ENCODE measurements around the gene ARSJ. TPM values are rescaled to one million over a fixed set of nuclear protein-coding genes. Genes with fewer than 3 reads are reported as not detected.

Gene ARSJ
- total and polyA plus RNA-seq, 5 donors: 1.8 to 8.7 (median 5.2) TPM

DNA sequence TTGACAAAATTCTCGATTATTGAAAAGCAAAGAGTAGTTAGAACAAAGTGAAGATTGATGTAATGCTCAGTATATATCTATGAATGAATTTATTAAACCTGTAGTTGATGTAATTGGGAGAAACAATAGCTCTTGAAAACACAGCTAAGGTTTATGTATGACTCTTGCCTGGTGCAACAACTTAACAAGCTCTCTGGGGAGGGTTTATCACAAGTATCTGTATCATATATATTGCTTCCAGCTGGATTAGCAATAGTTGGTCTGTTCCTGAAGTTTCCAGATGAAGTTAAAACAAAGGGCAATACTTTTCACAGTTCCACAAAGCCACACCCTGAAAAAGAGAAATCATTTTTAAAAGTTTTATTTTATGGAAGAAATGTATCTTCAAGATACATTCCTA is 91.4 kb downstream of the ARSJ start:
- Histone ChIP-seq H3K27me3 (ENCODE audit: control insufficient read depth, insufficient read depth) (no peaks in the 10 kb centered on the region), H3K4me1 (ENCODE audit: control insufficient read depth, insufficient read depth, low read length) (no peaks in the 10 kb centered on the region), H3K9me3 (ENCODE audit: control insufficient read depth, low read length) (no peaks in the 10 kb centered on the region), H3K27ac (ENCODE audit: low read length) (no peak overlapping the region), H3K4me3 (ENCODE audit: low read length) (no peak overlapping the region)
- ATAC-seq: no peak
- DNase-seq: no peak
- intact Hi-C loops (cut with DNase I): loop anchor here in 1 of 4 donors (10.0 kb wide), 1 partner anchor 113 kb away; no protein-coding TSS in a partner anchor
- WGBS: 74% methylated on average over 1 of the region's 1 CpG

DNA sequence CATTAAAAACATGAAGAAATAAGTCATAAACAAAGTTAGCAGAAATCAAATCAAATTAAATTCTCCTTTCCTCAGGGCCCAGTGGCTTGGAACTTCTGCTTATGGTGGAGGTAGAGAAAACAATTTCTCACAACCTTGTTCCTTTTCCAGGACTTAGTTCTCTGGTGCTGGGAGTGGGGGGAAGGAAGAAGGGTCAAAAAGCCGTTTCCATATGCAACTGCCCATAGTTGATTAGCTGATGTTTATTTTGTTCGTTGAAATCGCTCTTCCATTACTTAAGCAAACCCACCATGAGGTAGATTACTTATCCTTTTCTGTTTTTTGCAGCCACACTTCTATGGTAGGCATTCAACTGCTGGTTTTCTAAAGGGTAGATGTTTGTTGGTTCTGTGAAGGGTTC is 94.2 kb downstream of the ARSJ start:
- Histone ChIP-seq H3K27ac (ENCODE audit: low read length) (no peak overlapping the region), H3K27me3 (ENCODE audit: control insufficient read depth, insufficient read depth) (no peaks in the 10 kb centered on the region), H3K9me3 (ENCODE audit: control insufficient read depth, low read length) (no peaks in the 10 kb centered on the region), H3K4me3 (ENCODE audit: low read length) (no peak overlapping the region), H3K4me1 (ENCODE audit: control insufficient read depth, insufficient read depth, low read length) (no peaks in the 10 kb centered on the region)
- DNase-seq (no peak), ATAC-seq (no peak)
- intact Hi-C loops (cut with DNase I): loop anchor here in 1 of 4 donors (10.0 kb wide), 1 partner anchor 110 kb away; no protein-coding TSS in a partner anchor
- WGBS: 75% methylated on average over 3 of the region's 3 CpGs

DNA sequence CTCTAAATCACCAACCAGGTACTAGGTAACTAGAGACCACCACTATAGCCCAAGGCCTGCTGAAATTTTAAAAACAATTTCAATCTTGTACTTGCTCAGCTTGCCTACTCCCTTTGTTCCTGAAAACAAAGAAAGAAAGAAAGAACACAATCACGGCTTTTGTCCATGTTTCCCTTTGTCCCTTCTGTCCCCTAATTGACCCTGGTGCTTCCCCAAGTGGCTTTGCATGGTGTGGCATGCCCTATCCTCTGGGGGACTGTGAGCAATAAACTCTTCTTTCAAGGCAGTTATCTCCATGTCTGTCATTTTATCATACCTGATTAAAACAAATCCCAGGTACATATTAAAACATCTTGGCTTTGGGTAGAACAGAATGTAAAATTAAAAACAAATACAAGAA is 94.8 kb downstream of the ARSJ start:
- Histone ChIP-seq H3K4me1 (ENCODE audit: control insufficient read depth, insufficient read depth, low read length) (no peaks in the 10 kb centered on the region), H3K27me3 (ENCODE audit: control insufficient read depth, insufficient read depth) (no peaks in the 10 kb centered on the region), H3K4me3 (ENCODE audit: low read length) (no peak overlapping the region), H3K9me3 (ENCODE audit: control insufficient read depth, low read length) (no peaks in the 10 kb centered on the region), H3K27ac (ENCODE audit: low read length) (no peak overlapping the region)
- WGBS: 75% methylated on average over 1 of the region's 1 CpG
- intact Hi-C loops (cut with DNase I): loop anchor here in 1 of 4 donors (10.0 kb wide), 1 partner anchor 110 kb away; no protein-coding TSS in a partner anchor
- ATAC-seq: no peak
- DNase-seq: no peak

DNA sequence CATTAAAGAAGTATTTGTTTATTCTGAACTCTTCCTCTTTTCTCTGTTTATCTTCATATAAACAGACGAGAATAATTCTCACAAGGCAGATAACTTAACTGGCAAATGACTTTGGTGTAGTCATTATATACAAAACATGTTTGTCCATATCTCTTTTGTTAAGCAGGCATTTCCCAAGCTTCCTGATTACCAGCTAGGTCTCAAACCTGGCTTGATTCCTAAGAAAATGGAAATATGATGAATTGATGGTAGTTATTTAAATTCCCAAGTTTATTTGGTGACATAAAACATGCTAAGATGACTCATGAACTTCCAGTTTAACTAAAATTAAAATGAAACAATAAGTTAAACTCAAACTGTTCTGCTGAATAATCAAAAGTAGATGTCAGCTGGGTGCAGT is 96.8 kb downstream of the ARSJ start:
- Histone ChIP-seq H3K9me3 (ENCODE audit: control insufficient read depth, low read length) (no peaks in the 10 kb centered on the region), H3K4me3 (ENCODE audit: low read length) (no peak overlapping the region), H3K27ac (ENCODE audit: low read length) (no peak overlapping the region), H3K27me3 (ENCODE audit: control insufficient read depth, insufficient read depth) (no peaks in the 10 kb centered on the region), H3K4me1 (ENCODE audit: control insufficient read depth, insufficient read depth, low read length) (no peaks in the 10 kb centered on the region)
- intact Hi-C loops (cut with DNase I): loop anchor here in 1 of 4 donors (10.0 kb wide), 1 partner anchor 108 kb away; no protein-coding TSS in a partner anchor
- ATAC-seq (no peak), DNase-seq (no peak)
- WGBS: 45% methylated on average over 1 of the region's 1 CpG

DNA sequence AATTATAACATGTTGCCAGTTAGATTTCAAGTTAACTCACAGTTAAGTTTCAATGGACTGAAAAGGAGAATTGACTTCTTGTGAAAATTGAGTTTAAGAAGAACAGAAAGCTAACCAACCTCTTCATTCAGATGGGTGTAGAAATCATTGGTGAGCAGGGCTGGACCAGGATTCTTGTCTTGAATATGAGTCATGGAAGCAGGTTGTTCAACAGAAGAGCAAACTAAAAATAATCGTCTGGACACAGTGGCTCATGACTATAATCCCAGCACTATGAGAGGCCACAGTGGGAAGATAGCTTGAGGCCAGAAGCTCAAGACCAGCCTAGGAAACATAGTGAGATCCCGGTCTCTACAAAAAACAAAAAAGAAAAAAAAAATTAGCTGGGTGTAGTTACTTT is 98.2 kb downstream of the ARSJ start:
- no peaks in the 10 kb centered on the region for H3K4me1 ChIP-seq (ENCODE audit: control insufficient read depth, insufficient read depth, low read length)
- ATAC-seq: peak in 1 of 2 donors; percentile 33
- H3K9me3 ChIP-seq (ENCODE audit: control insufficient read depth, low read length): no peaks in the 10 kb centered on the region
- H3K4me3 ChIP-seq (ENCODE audit: low read length): no peak overlapping the region
- WGBS: 69% methylated on average over 2 of the region's 2 CpGs
- no peak overlapping the region for H3K27ac ChIP-seq (ENCODE audit: low read length)
- DNase-seq: no peak
- H3K27me3 ChIP-seq (ENCODE audit: control insufficient read depth, insufficient read depth): no peaks in the 10 kb centered on the region
- intact Hi-C loops (cut with DNase I): loop anchor here in 1 of 4 donors (10.0 kb wide), 1 partner anchor 106 kb away; no protein-coding TSS in a partner anchor

DNA sequence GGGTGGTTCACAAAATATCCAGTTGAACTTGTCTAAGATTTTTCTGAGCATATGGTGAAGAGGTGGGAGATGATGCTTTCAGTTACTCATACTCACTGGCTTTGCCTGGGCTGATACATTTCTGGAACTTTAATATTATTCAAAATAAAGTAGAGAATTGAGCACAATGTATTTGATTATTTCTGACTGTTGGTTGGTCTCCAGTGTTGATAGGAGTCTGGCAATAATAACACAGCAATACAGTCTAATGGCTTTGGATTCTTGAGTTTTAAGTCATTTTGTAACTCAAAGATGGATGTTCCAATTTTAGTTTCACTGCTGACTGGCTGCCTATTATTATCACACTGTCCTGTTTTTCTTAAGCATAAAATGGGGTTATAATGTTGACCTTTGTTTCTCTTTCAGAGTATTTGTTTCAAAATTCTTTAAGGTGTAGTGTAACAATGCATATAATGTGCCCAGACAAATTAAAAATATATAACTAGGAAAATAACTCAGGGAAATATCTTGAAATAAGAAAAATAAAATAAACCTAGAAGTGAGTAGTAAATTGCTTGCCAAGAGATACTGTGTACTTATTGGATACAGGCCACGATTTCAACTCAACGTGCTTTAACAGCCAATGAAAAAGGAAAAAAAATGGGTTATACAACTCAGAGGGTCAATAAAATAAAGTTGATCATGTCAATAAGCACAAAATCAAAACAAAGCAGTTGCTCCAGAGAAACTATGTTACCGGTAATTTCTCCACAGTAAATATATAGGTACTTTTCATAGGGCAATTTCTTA is 99.0 kb downstream of the ARSJ start:
- H3K4me3 ChIP-seq (ENCODE audit: low read length): no peak overlapping the region
- no peaks in the 10 kb centered on the region for H3K9me3 ChIP-seq (ENCODE audit: control insufficient read depth, low read length)
- H3K4me1 ChIP-seq (ENCODE audit: control insufficient read depth, insufficient read depth, low read length): no peaks in the 10 kb centered on the region
- H3K27me3 ChIP-seq (ENCODE audit: control insufficient read depth, insufficient read depth): no peaks in the 10 kb centered on the region
- intact Hi-C loops (cut with DNase I): loop anchor here in 1 of 4 donors (10.0 kb wide), 1 partner anchor 106 kb away; no protein-coding TSS in a partner anchor
- no peak overlapping the region for H3K27ac ChIP-seq (ENCODE audit: low read length)
- ATAC-seq (peak; percentile 46 to 81), DNase-seq (no peak)
- 40% methylated on average over 3 of the region's 3 CpGs for WGBS

DNA sequence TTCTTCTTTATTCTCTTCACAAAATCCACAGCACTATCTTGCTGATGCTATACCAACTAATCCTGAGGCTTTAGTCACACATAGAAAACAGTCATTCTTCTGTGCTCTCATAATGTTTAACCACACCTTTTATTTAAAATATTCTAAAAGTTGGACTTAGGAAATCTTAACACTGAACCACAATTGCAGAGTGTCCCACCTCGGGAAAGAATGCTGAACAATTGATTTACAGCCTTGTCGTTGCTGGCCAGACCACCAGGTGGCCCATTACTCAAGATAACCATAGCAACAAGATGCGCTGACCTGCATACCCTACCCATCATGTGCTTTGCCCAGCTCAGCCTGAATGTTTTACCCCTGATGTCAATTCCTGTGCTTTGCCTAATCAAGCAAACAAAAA is 100.8 kb downstream of the ARSJ start:
- Histone ChIP-seq H3K4me1 (ENCODE audit: control insufficient read depth, insufficient read depth, low read length) (no peaks in the 10 kb centered on the region), H3K9me3 (ENCODE audit: control insufficient read depth, low read length) (no peaks in the 10 kb centered on the region), H3K4me3 (ENCODE audit: low read length) (no peak overlapping the region), H3K27ac (ENCODE audit: low read length) (no peak overlapping the region), H3K27me3 (ENCODE audit: control insufficient read depth, insufficient read depth) (no peaks in the 10 kb centered on the region)
- peak in 1 of 3 donors; percentile 17 for DNase-seq
- intact Hi-C loops (cut with DNase I): no loop called here
- no peak for ATAC-seq
- WGBS: 40% methylated on average over 3 of the region's 3 CpGs

DNA sequence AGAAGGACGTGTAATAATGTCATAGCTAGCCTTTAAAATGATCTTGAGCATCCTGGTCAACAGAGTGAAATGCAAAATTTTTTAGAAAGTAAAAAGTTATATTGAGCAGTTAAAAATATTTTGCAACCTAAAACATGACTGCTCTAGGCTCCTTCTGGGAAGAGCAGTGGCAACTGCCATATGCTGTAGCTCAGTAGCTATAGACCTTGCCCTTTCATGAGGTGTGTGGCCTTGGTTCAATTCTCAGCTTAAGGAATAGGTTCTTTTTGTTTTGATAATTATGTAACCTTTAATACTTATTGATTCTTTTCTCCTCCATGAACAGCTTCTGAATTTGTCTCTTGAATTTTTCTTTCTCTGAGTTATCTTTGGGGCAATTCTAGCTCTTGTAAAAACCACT is 105.0 kb downstream of the ARSJ start:
- 87% methylated on average over 1 of the region's 1 CpG for WGBS
- H3K9me3 ChIP-seq (ENCODE audit: control insufficient read depth, low read length): no peaks in the 10 kb centered on the region
- ATAC-seq: no peak

DNA sequence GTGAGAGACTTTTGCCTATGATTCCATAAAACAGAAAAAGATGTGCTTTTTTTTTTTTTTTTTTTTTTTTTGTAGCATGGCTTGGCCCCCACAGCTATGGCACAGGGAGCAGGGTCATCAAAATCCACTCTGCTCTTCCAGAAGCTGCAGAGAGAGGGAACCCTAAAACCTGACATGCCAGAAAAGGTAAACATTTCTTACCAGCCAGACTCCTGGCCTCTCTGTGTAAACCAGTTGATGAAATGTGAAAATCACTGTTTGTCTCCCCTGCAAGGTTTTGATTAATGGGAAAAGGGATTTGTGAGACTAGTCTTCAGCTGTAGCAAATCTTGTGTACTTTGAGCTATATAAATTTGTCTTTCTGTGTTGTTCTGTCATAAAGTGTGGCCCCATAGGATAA is 105.9 kb downstream of the ARSJ start:
- no peaks in the 10 kb centered on the region for H3K9me3 ChIP-seq (ENCODE audit: control insufficient read depth, low read length)
- ATAC-seq (no peak), DNase-seq (no peak)
- no peak overlapping the region for H3K27ac ChIP-seq (ENCODE audit: low read length)
- H3K27me3 ChIP-seq (ENCODE audit: control insufficient read depth, insufficient read depth): no peaks in the 10 kb centered on the region
- no peaks in the 10 kb centered on the region for H3K4me1 ChIP-seq (ENCODE audit: control insufficient read depth, insufficient read depth, low read length)
- H3K4me3 ChIP-seq (ENCODE audit: low read length): no peak overlapping the region
- intact Hi-C loops (cut with DNase I): no loop called here

More for the DNA sequence above, 105.0 kb downstream of the ARSJ start:
- intact Hi-C loops (cut with DNase I): no loop called here
- H3K27ac ChIP-seq (ENCODE audit: low read length): no peak overlapping the region
- H3K27me3 ChIP-seq (ENCODE audit: control insufficient read depth, insufficient read depth): no peaks in the 10 kb centered on the region
- DNase-seq: no peak
- no peak overlapping the region for H3K4me3 ChIP-seq (ENCODE audit: low read length)
- no peaks in the 10 kb centered on the region for H3K4me1 ChIP-seq (ENCODE audit: control insufficient read depth, insufficient read depth, low read length)

DNA sequence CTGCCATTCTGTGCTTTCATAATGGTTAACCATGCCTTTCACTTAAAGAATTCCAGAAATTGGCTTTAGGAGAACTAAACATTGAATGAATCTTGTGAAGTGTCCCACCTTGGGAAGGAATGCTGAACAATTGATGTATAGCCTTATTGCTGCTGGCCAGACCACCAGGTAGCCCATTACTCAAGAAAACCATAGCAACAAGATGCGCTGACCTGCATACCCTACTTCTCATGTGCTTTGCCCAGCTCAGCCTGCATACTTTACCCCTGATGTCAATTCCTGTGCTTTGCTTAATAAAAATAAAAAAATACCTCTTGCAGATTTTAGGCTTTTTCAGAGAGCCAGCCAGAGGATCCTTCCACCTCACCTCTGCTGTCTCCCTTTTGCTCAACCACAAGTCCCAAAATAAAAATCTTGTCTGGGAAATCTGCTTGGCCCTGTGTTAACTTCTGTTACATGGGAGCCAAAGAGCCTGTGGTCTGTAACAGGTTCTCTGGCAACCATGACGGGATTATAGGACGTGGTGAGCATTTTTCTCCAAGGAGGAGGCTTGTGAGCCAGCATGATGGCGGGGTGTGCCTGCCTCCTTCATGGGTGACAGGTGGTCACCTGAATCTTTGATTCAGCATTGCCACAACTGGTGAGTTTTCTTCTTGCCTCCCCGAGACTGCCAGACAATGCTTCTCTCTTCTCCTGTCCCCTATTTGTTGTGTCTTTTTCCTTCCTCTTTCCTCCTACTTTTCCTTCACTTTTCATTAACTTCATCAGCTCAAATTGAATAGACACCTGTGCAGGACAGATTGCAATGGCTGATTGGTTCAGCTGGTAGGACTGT is 106.8 kb downstream of the ARSJ start:
- Histone ChIP-seq H3K9me3 (ENCODE audit: control insufficient read depth, low read length) (no peaks in the 10 kb centered on the region), H3K4me3 (ENCODE audit: low read length) (no peak overlapping the region), H3K27me3 (ENCODE audit: control insufficient read depth, insufficient read depth) (no peaks in the 10 kb centered on the region), H3K27ac (ENCODE audit: low read length) (no peak overlapping the region), H3K4me1 (ENCODE audit: control insufficient read depth, insufficient read depth, low read length) (no peaks in the 10 kb centered on the region)
- no peak for DNase-seq
- intact Hi-C loops (cut with DNase I): no loop called here
- no peak for ATAC-seq
- 79% methylated on average over 5 of the region's 5 CpGs for WGBS

DNA sequence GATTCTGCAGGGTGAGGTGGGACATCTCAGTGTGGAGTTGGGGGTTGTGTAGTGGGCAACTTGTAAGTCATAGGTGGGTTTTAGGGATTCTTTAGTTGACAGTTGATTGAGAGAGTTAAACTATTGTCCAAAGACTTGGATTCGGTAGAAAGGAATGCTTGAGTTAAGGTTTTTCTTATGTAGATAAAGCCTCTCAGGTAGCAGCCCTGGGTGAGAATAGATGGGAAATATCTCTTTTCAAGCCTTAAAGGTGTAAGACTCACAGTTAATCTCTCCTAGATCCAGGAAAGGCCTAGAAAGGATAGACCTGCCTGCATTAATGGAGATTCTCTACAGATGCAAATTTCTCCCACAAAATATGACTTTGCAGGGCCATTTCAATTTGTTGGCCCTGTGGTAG is 108.4 kb downstream of the ARSJ start:
- WGBS: 82% methylated on average over 1 of the region's 1 CpG

More for the DNA sequence above, 108.4 kb downstream of the ARSJ start:
- no peaks in the 10 kb centered on the region for H3K9me3 ChIP-seq (ENCODE audit: control insufficient read depth, low read length)
- no peak for DNase-seq
- intact Hi-C loops (cut with DNase I): no loop called here
- no peak overlapping the region for H3K27ac ChIP-seq (ENCODE audit: low read length)
- ATAC-seq: no peak
- H3K27me3 ChIP-seq (ENCODE audit: control insufficient read depth, insufficient read depth): no peaks in the 10 kb centered on the region
- no peak overlapping the region for H3K4me3 ChIP-seq (ENCODE audit: low read length)
- H3K4me1 ChIP-seq (ENCODE audit: control insufficient read depth, insufficient read depth, low read length): no peaks in the 10 kb centered on the region
